PC-9 (cell line): Measurements from ENCODE around the gene SGMS1. TPM values are rescaled to one million over a fixed set of nuclear protein-coding genes. Genes with fewer than 3 reads are reported as not detected.

ENCODE experiments used
- BruUV-seq: library from RNA; stranded (reverse); fragments of 400-500 nt; replicated peaks from 2 replicates; lab custom pipeline; 2021; lab: Mats Ljungman, UMichigan
- CTCF ChIA-PET: fragments of 300-600 bp; sonication (Branson Sonifier 250); formaldehyde crosslinking; loops from one replicate; lab custom pipeline; 2022; ENCODE audit warnings: antibody characterized with exemption; lab: Charles Lee
- POLR2A ChIA-PET: fragments of 300-600 bp; sonication (Branson Sonifier 250); formaldehyde crosslinking; loops from one replicate; lab custom pipeline; 2022; ENCODE audit warnings: antibody characterized with exemption; ENCODE audit not compliant: unreplicated experiment; lab: Charles Lee
- DNase-seq, 2 experiments: peaks; one replicate each; pipeline versions ENCODE4 v3.0.0 to v3.0.0-alpha.2; 2015 to 2022; ENCODE audit warnings: mixed read lengths in 1 of 2
- H2AFZ ChIP-seq: fragments of 200-600 bp; sonication (generic); 2 replicates; pipeline ENCODE4 v1.8.1; 2017; ENCODE audit warnings: antibody characterized with exemption
- H3F3A ChIP-seq: fragments of 200-600 bp; sonication (generic); 2 replicates; pipeline ENCODE4 v1.8.1; 2017; ENCODE audit warnings: antibody characterized with exemption, mild to moderate bottlenecking, low read depth; ENCODE audit not compliant: insufficient read depth
- H3K27ac ChIP-seq: fragments of 200-600 bp; sonication (generic); 2 replicates; pipeline ENCODE4 v1.6.1; 2016; ENCODE audit warnings: mixed run types
- H3K27me3 ChIP-seq: fragments of 200-600 bp; sonication (generic); 2 replicates; pipeline ENCODE4 v1.6.1; 2016; ENCODE audit warnings: low read depth, mixed run types; ENCODE audit not compliant: insufficient read depth
- H3K36me3 ChIP-seq: fragments of 200-600 bp; sonication (generic); 2 replicates; pipeline ENCODE4 v1.6.1; 2016; ENCODE audit warnings: low read depth, mixed run types
- H3K4me1 ChIP-seq: fragments of 200-600 bp; sonication (generic); replicated peaks from 2 replicates; pipeline ENCODE4 v1.6.1; 2016; ENCODE audit warnings: mixed run types; ENCODE audit not compliant: insufficient read depth
- H3K4me2 ChIP-seq: fragments of 200-600 bp; sonication (generic); 2 replicates; pipeline ENCODE4 v1.6.1; 2017; ENCODE audit warnings: mixed run types
- H3K4me3 ChIP-seq: fragments of 200-600 bp; sonication (generic); 2 replicates; pipeline ENCODE4 v1.6.1; 2016; ENCODE audit warnings: mixed run types
- H3K79me2 ChIP-seq: fragments of 200-600 bp; sonication (generic); 2 replicates; pipeline ENCODE4 v1.6.1; 2017; ENCODE audit warnings: low read depth, mixed run types
- H3K9me2 ChIP-seq: fragments of 200-600 bp; sonication (generic); 2 replicates; pipeline ENCODE4 v1.8.1; 2017; ENCODE audit warnings: mild to moderate bottlenecking; ENCODE audit not compliant: insufficient read depth
- H3K9me3 ChIP-seq: fragments of 200-600 bp; sonication (generic); 2 replicates; pipeline ENCODE4 v1.8.1; 2016; ENCODE audit warnings: low read depth; ENCODE audit not compliant: insufficient read depth
- H4K20me1 ChIP-seq: fragments of 200-600 bp; sonication (generic); 2 replicates; pipeline ENCODE4 v1.8.1; 2017; ENCODE audit not compliant: insufficient read depth
- CTCF ChIP-seq: fragments of 200-600 bp; sonication (generic); conservative IDR thresholded peaks from 2 replicates; pipeline ENCODE4 v1.6.1; 2017; ENCODE audit warnings: mixed run types, antibody characterized with exemption, mild to moderate bottlenecking, moderate library complexity
- EZH2 ChIP-seq: fragments of 200-600 bp; sonication (generic); IDR thresholded peaks from 2 replicates; pipeline ENCODE4 v1.8.0; 2017; ENCODE audit warnings: antibody characterized with exemption, low read depth
- intact Hi-C: fragments of 100-400 bp; cut with micrococcal nuclease; formaldehyde crosslinking; loops from one replicate; pipeline ENCODE4 v1.10.0; 2022; ENCODE audit not compliant: unreplicated experiment
- total RNA-seq: library from RNA; stranded (reverse); gene quantifications from 2 replicates; pipeline ENCODE4 v1.2.3, GENCODE V29; 2021

The SGMS1 gene
- total RNA-seq, 1 experiment from 2014 or later, result 35.0 TPM

- Histone ChIP-seq H3K79me2 (peaks cover 35% of the 10 kb centered on the region), H3F3A (peaks cover 26% of the 10 kb centered on the region), H3K36me3 (peaks cover 31% of the 10 kb centered on the region), H2AFZ (no peak overlapping the region), H3K4me1 (peaks cover 24% of the 10 kb centered on the region), H3K4me2 (no peak overlapping the region), H3K9me2 (no peaks in the 10 kb centered on the region), H3K4me3 (no peak overlapping the region), H3K9me3 (no peaks in the 10 kb centered on the region), H4K20me1 (0 out of 2 replicates have a peak, but pooled peaks cover 11% of the 10 kb centered on the region), H3K27me3 (no peaks in the 10 kb centered on the region), H3K27ac (no peak overlapping the region)
- intact Hi-C loops, result no loop called here
- BruUV-seq, result no TSS peak
- CTCF ChIA-PET, result no interaction called here
- TF ChIP-seq CTCF (no peak), EZH2 (no peak)
- POLR2A ChIA-PET, result no interaction called here
- DNase-seq, result peak in 1 of 2 experiments; percentile 48
Observed at GRCh38 chr10:50322077-50322476, 301.7 kb downstream of the SGMS1 start.

DNA sequence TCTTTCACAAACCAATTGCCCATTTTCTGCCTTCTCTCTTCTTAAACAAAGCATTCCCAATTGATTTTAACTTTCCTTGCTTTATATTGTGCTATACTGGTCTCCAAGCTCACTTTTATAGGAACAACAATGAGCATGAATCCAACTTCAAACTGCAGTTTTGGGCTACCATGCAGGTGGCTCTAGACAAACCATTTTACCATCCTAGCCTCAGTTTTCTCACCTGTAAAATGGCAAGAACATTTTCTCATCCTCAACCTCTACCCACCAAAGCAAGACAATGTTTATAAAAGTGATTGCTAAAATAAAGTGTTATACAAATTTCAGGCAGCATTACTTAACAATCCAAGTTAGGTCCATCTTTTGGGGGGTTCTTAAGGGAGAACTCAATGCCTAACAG lies 305.6 kb downstream of the SGMS1 start:
- Histone ChIP-seq H3K9me3 (no peaks in the 10 kb centered on the region; the same call in 1 of the 2 replicates), H3K36me3 (peaks cover 30% of the 10 kb centered on the region), H3K79me2 (peaks cover 45% of the 10 kb centered on the region), H3K9me2 (no peaks in the 10 kb centered on the region), H3K27ac (no peak overlapping the region), H3K27me3 (no peaks in the 10 kb centered on the region), H4K20me1 (peaks cover 5% of the 10 kb centered on the region; the same call in 1 of the 2 replicates), H3F3A (peaks cover 6% of the 10 kb centered on the region), H3K4me1 (no peaks in the 10 kb centered on the region), H3K4me3 (no peak overlapping the region), H3K4me2 (no peak overlapping the region), H2AFZ (no peak overlapping the region)
- BruUV-seq, result no TSS peak
- TF ChIP-seq EZH2 (no peak), CTCF (no peak)
- ChIA-PET CTCF (no interaction called here), POLR2A (no interaction called here)
- intact Hi-C loops, result no loop called here
- no peak for DNase-seq

DNA sequence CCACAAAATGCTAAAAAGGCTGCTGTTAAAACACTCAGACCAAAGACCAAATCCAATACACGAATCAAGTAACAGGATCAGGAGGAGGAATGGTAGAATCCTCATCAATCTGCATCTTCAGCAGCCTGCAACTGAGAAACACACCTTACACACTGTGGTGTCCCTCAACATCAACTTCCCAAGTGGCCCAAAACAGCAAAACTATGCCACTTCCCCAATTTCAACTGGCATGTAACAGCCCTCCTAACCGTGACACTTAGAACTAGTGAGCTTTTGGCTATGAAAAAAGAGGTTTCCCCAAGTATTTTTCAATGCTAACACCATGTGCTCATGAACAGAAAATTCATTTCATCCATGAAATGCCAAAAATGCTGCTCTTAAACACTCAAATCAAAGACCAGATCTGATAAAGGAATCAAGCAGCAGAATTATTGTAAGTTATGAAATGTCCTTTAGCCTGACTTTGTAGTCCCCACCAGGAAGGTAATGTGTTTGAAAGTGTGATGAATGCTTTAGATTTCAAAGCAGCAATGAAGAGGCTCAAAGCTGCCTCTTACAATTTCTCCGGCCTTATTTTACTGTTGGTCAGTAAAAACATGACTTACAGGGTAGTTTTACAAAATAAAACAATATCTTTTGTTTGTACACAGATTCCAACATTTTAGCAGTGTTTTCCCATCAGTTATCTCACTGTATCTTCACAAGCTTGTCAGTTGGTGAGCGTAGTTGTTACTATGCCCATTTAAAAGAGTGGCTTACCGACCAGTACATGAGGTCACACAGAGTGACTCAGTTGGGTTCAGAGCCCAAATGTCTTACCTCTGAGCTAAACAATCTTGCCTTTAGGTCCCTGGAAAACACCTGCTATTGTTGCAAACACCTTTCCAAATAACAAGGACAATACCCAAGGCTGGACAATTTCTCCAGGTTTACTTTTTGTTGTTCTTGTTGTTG lies 306.8 kb downstream of the SGMS1 start:
- no peaks in the 10 kb centered on the region for H3K27me3 ChIP-seq
- peaks cover 39% of the 10 kb centered on the region for H3K36me3 ChIP-seq
- POLR2A ChIA-PET, result no interaction called here
- no peak for TF ChIP-seq CTCF
- no peak for TF ChIP-seq EZH2
- no TSS peak for BruUV-seq
- no peak overlapping the region for H3K4me2 ChIP-seq
- no peak for DNase-seq
- H4K20me1 ChIP-seq, result peaks cover 5% of the 10 kb centered on the region; the same call in 1 of the 2 replicates
- CTCF ChIA-PET, result interaction anchor here (0.7 kb wide), 1 partner anchor 1363 kb away, joined by 4 read pairs; no protein-coding TSS in a partner anchor
- H3K4me1 ChIP-seq, result no peaks in the 10 kb centered on the region
- intact Hi-C loops, result no loop called here
- peaks cover 6% of the 10 kb centered on the region for H3F3A ChIP-seq
- H3K9me2 ChIP-seq, result no peaks in the 10 kb centered on the region
- H2AFZ ChIP-seq, result no peak overlapping the region
- no peak overlapping the region for H3K27ac ChIP-seq
- H3K4me3 ChIP-seq, result no peak overlapping the region
- peaks cover 5% of the 10 kb centered on the region; the same call in 1 of the 2 replicates for H3K9me3 ChIP-seq
- H3K79me2 ChIP-seq, result peaks cover 46% of the 10 kb centered on the region
